MCF 10A (cell line): ENCODE measurements around the gene ADAM21. TPM values are rescaled to one million over a fixed set of nuclear protein-coding genes. Genes with fewer than 3 reads are reported as not detected.
"Not testable (repeated sequence)": the region's sequence is repeated elsewhere in the genome, so short reads cannot be mapped to it uniquely, and the experiment has no call there.

Experiments
- Bru-seq: library from RNA; stranded (reverse); fragments of 400-500 nt; gene quantifications from one replicate; lab custom pipeline; 2021; lab: Mats Ljungman, UMichigan
- BruChase-seq, 2 experiments: library from RNA; stranded (reverse); fragments of 400-500 nt; gene quantifications; one replicate each; lab custom pipeline; 2021; lab: Mats Ljungman, UMichigan
- BruUV-seq: library from RNA; stranded (reverse); fragments of 400-500 nt; replicated peaks from 2 replicates; lab custom pipeline; 2021; lab: Mats Ljungman, UMichigan
- CTCF ChIA-PET: fragments of 300-600 bp; sonication (Branson Sonifier 250); formaldehyde crosslinking; extraction: SDS; loops from one replicate; lab custom pipeline; 2021; ENCODE audit warnings: antibody characterized with exemption, inconsistent platforms; lab: Yijun Ruan, JAX
- POLR2A ChIA-PET: fragments of 300-600, 350-650 bp; sonication (Branson Sonifier 250); formaldehyde crosslinking; extraction: SDS; loops from one replicate; lab custom pipeline; 2020; ENCODE audit warnings: antibody characterized with exemption, inconsistent platforms; lab: Yijun Ruan, JAX
- DNase-seq: peaks from one replicate; pipeline ENCODE4 v3.0.0-alpha.2; 2018; ENCODE audit not compliant: unreplicated experiment
- H3K27ac Mint-ChIP-seq: one replicate; pipeline ENCODE4 v1.8.0; 2022; ENCODE audit warnings: mild to moderate bottlenecking, low read depth, mixed read lengths; ENCODE audit not compliant: unreplicated experiment
- H3K27me3 Mint-ChIP-seq: one replicate; pipeline ENCODE4 v1.8.0; 2022; ENCODE audit warnings: mixed read lengths; ENCODE audit not compliant: insufficient read depth, unreplicated experiment
- H3K36me3 Mint-ChIP-seq: one replicate; pipeline ENCODE4 v1.8.0; 2022; ENCODE audit warnings: mild to moderate bottlenecking, moderate library complexity, mixed read lengths; ENCODE audit not compliant: insufficient read depth, unreplicated experiment
- H3K4me1 Mint-ChIP-seq: one replicate; pipeline ENCODE4 v1.8.0; 2022; ENCODE audit warnings: mixed read lengths; ENCODE audit not compliant: insufficient read depth, unreplicated experiment
- H3K4me3 Mint-ChIP-seq: one replicate; pipeline ENCODE4 v1.8.0; 2022; ENCODE audit warnings: mild to moderate bottlenecking, moderate library complexity, mixed read lengths; ENCODE audit not compliant: unreplicated experiment
- H3K9me3 Mint-ChIP-seq: one replicate; pipeline ENCODE4 v1.8.0; 2022; ENCODE audit warnings: mixed read lengths; ENCODE audit not compliant: unreplicated experiment
- CTCF ChIP-seq: fragments of 200-600 bp; IDR thresholded peaks from one replicate; pipeline ENCODE4 v1.8.0; 2022; ENCODE audit warnings: antibody characterized with exemption, mild to moderate bottlenecking; ENCODE audit not compliant: unreplicated experiment
- intact Hi-C: fragments of 100-400 bp; cut with micrococcal nuclease; formaldehyde crosslinking; loops from 2 replicates; pipeline ENCODE4 v1.14.1; 2022
- long read RNA-seq: library from polyadenylated mRNA; stranded (forward); transcript quantifications from one replicate; pipeline ENCODE4 v2.0.0, GENCODE V29; 2022
- total RNA-seq: library from RNA; stranded (reverse); gene quantifications from 2 replicates; pipeline ENCODE4 v1.2.3, GENCODE V29; 2022

ADAM21 gene
- total RNA-seq = 0.37 and 0.59 TPM in 2 replicates
- Bru-seq, nascent RNA = percentile 29 among the genes with signal in this experiment
- percentile 35 among the genes with signal in this experiment for BruChase-seq, experiment 1, labeled RNA remaining after a 6-hour chase
- percentile 38 among the genes with signal in this experiment for BruChase-seq, experiment 2, labeled RNA remaining after a 2-hour chase
- long read RNA-seq, partial matches to known transcripts = 0 of 1 reads
- long read RNA-seq, other reads (novel, unspliced or antisense) = 1 of 1 reads

GRCh38 chr14:70451874-70452273 is at the start of gene ADAM21:
TSS of gene ADAM21 (plus strand) at chr14:70452174. CDS start at chr14:70457500, 5,326 bp downstream.
- intact Hi-C loops = no loop called here
- no peaks in the 10 kb centered on the region for H3K9me3 Mint-ChIP-seq
- CTCF ChIA-PET = interaction anchor here (0.6 kb wide), 1 partner anchor 63 kb away, joined by 3 read pairs; no protein-coding TSS in a partner anchor
- H3K4me3 Mint-ChIP-seq = no peak within 1 kb of the TSS
- no peaks in the 10 kb centered on the region for H3K36me3 Mint-ChIP-seq
- no peak for DNase-seq
- POLR2A ChIA-PET = no interaction called here
- H3K27me3 Mint-ChIP-seq = no peaks in the 10 kb centered on the region
- H3K27ac Mint-ChIP-seq = no peak within 1 kb of the TSS
- H3K4me1 Mint-ChIP-seq = peaks cover 10% of the 10 kb centered on the region
- no peak for TF ChIP-seq CTCF
- BruUV-seq = no TSS peak

GRCh38 chr14:70403335-70403734 is 48.6 kb upstream of the ADAM21 start:
- H3K27me3 Mint-ChIP-seq, H3K36me3 Mint-ChIP-seq, H3K4me1 Mint-ChIP-seq, H3K4me3 Mint-ChIP-seq, BruUV-seq, intact Hi-C loops, DNase-seq, H3K9me3 Mint-ChIP-seq, H3K27ac Mint-ChIP-seq: not testable (repeated sequence)
- ChIA-PET CTCF (interaction anchor here (1.2 kb wide), 1 partner anchor 165 kb away, joined by 3 read pairs; no protein-coding TSS in a partner anchor), POLR2A (interaction anchor here (1.2 kb wide), 1 partner anchor 45 kb away, joined by 5 read pairs; no protein-coding TSS in a partner anchor)

- CTCF ChIA-PET, intact Hi-C loops, DNase-seq, H3K27me3 Mint-ChIP-seq, BruUV-seq, H3K4me3 Mint-ChIP-seq, H3K9me3 Mint-ChIP-seq, H3K4me1 Mint-ChIP-seq, POLR2A ChIA-PET, H3K27ac Mint-ChIP-seq: not testable (repeated sequence)
- peaks cover 23% of the 10 kb centered on the region for H3K36me3 Mint-ChIP-seq
Measured at GRCh38 chr14:70406216-70406615, 45.8 kb upstream of the ADAM21 start.

- CTCF ChIA-PET = interaction anchor here (0.5 to 0.6 kb wide), 2 partner anchors 78 to 136 kb away, joined by 3 to 4 read pairs; no protein-coding TSS in a partner anchor
- TF ChIP-seq CTCF = no peak
- H3K4me3 Mint-ChIP-seq = no peak overlapping the region
- POLR2A ChIA-PET = interaction anchor here (1.4 kb wide), 1 partner anchor 9 kb away, joined by 4 read pairs; the partner anchor contains the start of gene SYNJ2BP
- no peak overlapping the region for H3K27ac Mint-ChIP-seq
- H3K9me3 Mint-ChIP-seq = no peaks in the 10 kb centered on the region
- no peaks in the 10 kb centered on the region for H3K4me1 Mint-ChIP-seq
- peaks cover 17% of the 10 kb centered on the region for H3K36me3 Mint-ChIP-seq
- no TSS peak for BruUV-seq
- intact Hi-C loops = no loop called here
- DNase-seq = no peak
- H3K27me3 Mint-ChIP-seq = no peaks in the 10 kb centered on the region
Measured at GRCh38 chr14:70407621-70408020, 44.4 kb upstream of the ADAM21 start.

- Mint-ChIP-seq H3K9me3 (no peaks in the 10 kb centered on the region), H3K4me3 (peak overlapping the region; percentile 96), H3K27ac (peak overlapping the region; percentile 81), H3K36me3 (no peaks in the 10 kb centered on the region), H3K4me1 (peaks cover 21% of the 10 kb centered on the region), H3K27me3 (no peaks in the 10 kb centered on the region)
- BruUV-seq = no TSS peak
- TF ChIP-seq CTCF = no peak
- intact Hi-C loops = loop anchor here (5.0 kb wide), 1 partner anchor 58 kb away; the partner anchor contains the start of gene COX16
- ChIA-PET CTCF (interaction anchor here (0.7 to 0.8 kb wide), 2 partner anchors 99 to 1523 kb away, joined by 3 to 7 read pairs; no protein-coding TSS in a partner anchor), POLR2A (interaction anchor here (1.7 to 2.2 kb wide), 2 partner anchors 8 to 56 kb away, joined by 4 to 25 read pairs; partner anchors contain the start of gene COX16)
- DNase-seq = no peak
Measured at GRCh38 chr14:70415788-70416187, 36.2 kb upstream of the ADAM21 start.
